ENCODE measurements around the gene EVC. TPM values are rescaled to one million over a fixed set of nuclear protein-coding genes. Genes with fewer than 3 reads are reported as not detected.

Gene EVC
- total and polyA plus RNA-seq, 9 donors = 16.4 to 63.5 (median 47.6) TPM

DNA sequence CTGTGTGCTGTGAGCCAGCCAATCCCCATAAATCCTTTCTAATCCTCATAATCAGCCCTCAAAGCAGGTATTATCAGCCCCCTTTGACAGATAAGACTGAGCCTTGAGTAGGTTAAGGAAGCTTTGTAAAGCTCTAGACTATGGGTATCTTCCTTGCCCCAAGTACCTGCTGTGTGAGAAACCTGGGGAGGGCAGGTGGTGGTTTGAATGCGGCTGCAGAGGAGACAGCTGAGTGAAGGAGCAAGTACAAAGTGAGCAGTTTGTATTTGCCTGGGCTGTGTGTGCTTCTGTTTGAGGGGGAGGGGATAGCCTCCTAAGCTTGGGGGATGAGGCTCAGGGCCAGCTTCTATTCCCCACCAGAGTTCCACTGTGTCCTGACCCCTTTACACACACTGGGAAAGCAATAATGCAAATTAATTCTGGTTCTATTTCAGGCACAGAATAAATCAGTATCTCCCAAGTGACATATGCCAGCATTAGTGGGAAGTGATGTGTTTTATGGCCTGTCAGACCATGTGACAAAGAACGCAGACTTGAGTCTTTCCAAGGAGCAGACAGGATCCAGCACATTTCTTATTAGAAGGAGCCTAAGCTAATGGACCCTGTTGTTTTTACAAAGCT is 63.5 kb downstream of the EVC start:
- 75 to 91% (median 78%) methylated on average over 2 of the region's 2 CpGs for WGBS, 3 donors

DNA sequence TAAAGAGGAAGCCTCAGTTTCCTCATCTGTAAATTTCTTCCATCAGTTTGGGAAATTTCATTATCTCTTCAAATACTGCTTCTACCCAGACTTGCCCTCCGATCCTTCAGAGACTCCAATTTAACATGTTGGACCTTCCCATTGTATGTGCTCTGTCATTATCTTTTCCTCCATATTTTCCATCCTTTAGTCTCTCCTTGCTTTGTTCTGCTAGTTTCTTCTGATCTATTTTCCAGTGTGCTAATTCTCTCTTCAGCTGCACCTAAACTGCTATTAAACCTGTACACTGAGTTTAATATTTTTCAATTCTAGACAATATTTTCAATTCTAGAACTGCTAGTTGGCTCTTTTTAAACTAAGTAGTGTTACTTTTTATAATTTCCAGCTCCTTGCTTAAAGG is 65.5 kb downstream of the EVC start:
- Histone ChIP-seq H3K36me3 (no peaks in the 10 kb centered on the region), H3K4me3 (no peak overlapping the region), H3K27ac (no peak overlapping the region), H3K27me3 (no peaks in the 10 kb centered on the region), H3K9me3 (peaks cover 0 to 4% of the 10 kb centered on the region in 2 donors), H3K4me1 (ENCODE audit: insufficient read depth) (no peaks in the 10 kb centered on the region)
- no peak for TF ChIP-seq POLR2A (IDR thresholded peaks at IDR 0.05)
- TF ChIP-seq, protein P1, sequence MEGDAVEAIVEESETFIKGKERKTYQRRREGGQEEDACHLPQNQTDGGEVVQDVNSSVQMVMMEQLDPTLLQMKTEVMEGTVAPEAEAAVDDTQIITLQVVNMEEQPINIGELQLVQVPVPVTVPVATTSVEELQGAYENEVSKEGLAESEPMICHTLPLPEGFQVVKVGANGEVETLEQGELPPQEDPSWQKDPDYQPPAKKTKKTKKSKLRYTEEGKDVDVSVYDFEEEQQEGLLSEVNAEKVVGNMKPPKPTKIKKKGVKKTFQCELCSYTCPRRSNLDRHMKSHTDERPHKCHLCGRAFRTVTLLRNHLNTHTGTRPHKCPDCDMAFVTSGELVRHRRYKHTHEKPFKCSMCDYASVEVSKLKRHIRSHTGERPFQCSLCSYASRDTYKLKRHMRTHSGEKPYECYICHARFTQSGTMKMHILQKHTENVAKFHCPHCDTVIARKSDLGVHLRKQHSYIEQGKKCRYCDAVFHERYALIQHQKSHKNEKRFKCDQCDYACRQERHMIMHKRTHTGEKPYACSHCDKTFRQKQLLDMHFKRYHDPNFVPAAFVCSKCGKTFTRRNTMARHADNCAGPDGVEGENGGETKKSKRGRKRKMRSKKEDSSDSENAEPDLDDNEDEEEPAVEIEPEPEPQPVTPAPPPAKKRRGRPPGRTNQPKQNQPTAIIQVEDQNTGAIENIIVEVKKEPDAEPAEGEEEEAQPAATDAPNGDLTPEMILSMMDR (IDR thresholded peaks at IDR 0.05) = no peak
- no peak for TF ChIP-seq EP300 (IDR thresholded peaks at IDR 0.05)
- WGBS, 3 donors = 92 to 98% (median 96%) methylated on average over 1 of the region's 1 CpG
- intact Hi-C loops (cut with DNase I) = no loop called here
- DNase-seq = no peak

More for the DNA sequence above, 63.5 kb downstream of the EVC start:
- DNase-seq = no peak
- H3K27me3 ChIP-seq = no peaks in the 10 kb centered on the region
- no peak overlapping the region for H3K4me3 ChIP-seq
- intact Hi-C loops (cut with DNase I) = no loop called here
- H3K27ac ChIP-seq = no peak overlapping the region
- H3K36me3 ChIP-seq = no peaks in the 10 kb centered on the region
- no peaks in the 10 kb centered on the region for H3K4me1 ChIP-seq (ENCODE audit: insufficient read depth)
- H3K9me3 ChIP-seq = peaks cover 0 to 4% of the 10 kb centered on the region in 2 donors
- TF ChIP-seq EP300 (IDR thresholded peaks at IDR 0.05) = no peak
- TF ChIP-seq POLR2A (IDR thresholded peaks at IDR 0.05) = no peak

DNA sequence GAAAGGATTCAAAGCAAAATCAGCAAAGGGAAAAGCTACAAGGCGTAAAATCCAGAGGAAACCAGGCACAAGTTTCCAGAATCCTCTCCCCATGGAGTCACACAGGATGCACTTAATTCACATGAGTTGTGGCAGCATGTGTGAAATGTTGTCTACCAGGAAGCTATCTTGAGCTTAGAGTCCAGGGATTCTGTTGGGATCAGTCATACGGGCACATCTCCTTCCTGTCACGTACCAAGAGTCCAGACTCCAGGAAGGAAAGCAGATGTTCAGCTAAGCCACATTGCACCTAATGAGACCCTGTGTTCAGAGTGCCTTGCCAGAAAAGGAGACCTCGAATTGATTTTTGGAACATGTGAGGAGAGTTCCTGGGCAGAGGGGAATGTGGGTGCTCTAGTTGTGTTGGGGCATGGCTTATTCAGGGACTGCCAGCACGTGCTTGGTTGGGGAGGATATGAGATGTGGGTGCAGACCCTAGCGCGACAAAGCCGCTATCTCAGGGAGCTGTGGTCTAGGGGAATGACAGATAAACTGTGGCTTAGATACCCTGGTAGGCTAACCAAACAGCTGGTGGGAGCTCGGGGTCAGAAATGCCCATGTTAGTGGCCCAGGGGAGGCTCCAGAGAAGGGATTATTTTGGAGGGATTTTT is 70.0 kb downstream of the EVC start:
- TF ChIP-seq EP300 (IDR thresholded peaks at IDR 0.05) (no peak), POLR2A (IDR thresholded peaks at IDR 0.05) (no peak)
- TF ChIP-seq, protein P1 (IDR thresholded peaks at IDR 0.05) = no peak
- DNase-seq = no peak
- intact Hi-C loops (cut with DNase I) = loop anchor here in 2 of 4 donors (5.0 to 10.0 kb wide), 2 partner anchors 726 to 1726 kb away; partner anchors contain the start of gene STK32B (in 1 of the 2)
- WGBS, 3 donors = 93 to 96% (median 95%) methylated on average over 9 of the region's 9 CpGs
- no peak overlapping the region for H3K27ac ChIP-seq
- no peaks in the 10 kb centered on the region for H3K27me3 ChIP-seq
- H3K4me1 ChIP-seq (ENCODE audit: insufficient read depth) = no peaks in the 10 kb centered on the region
- no peak overlapping the region for H3K4me3 ChIP-seq
- H3K36me3 ChIP-seq = no peaks in the 10 kb centered on the region
- H3K9me3 ChIP-seq = no peaks in the 10 kb centered on the region

DNA sequence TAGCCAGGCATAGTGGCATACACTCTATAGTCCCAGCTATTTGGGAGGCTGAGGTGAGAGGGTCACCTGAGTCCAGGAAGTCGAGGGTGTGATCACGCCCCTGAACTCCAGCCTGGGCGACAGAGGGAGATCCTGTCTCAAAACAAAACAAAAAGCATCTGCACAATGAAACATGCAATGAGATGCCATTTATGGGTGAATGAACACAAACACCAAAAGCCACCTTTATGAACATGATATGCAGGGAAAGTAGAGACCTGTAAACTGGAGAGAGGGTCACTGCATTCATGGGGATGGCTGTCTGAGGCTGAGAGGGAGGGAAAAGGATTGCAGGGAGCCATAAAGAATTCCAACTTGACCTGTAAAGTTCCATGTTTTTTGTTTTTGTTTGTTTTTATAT is 70.7 kb downstream of the EVC start:
- intact Hi-C loops (cut with DNase I) = loop anchor here in 2 of 4 donors (5.0 to 10.0 kb wide), 2 partner anchors 727 to 1726 kb away; partner anchors contain the start of gene STK32B (in 1 of the 2)
- 87 to 94% (median 89%) methylated on average over 3 of the region's 3 CpGs for WGBS, 3 donors
- no peak overlapping the region for H3K27ac ChIP-seq
- H3K4me1 ChIP-seq (ENCODE audit: insufficient read depth) = no peaks in the 10 kb centered on the region
- no peaks in the 10 kb centered on the region for H3K27me3 ChIP-seq
- DNase-seq = no peak
- no peak overlapping the region for H3K4me3 ChIP-seq
- H3K9me3 ChIP-seq = no peaks in the 10 kb centered on the region
- no peaks in the 10 kb centered on the region for H3K36me3 ChIP-seq
- TF ChIP-seq, protein P1 (IDR thresholded peaks at IDR 0.05) = no peak
